Erythroblast (primary cell): Measurements from ENCODE around the gene PCMTD2.

ENCODE experiments used
- GATA1 ChIP-seq: IDR thresholded peaks from 2 replicates; pipeline ENCODE4 v1.6.1; 2011; ENCODE audit warnings: low read depth, mild to moderate bottlenecking, control low read depth, low read length, moderate library complexity
- POLR2A ChIP-seq: IDR thresholded peaks from 2 replicates; pipeline ENCODE4 v1.6.1; 2011; ENCODE audit warnings: mild to moderate bottlenecking, low read length

- TF ChIP-seq POLR2A, result no peak
- TF ChIP-seq GATA1, result no peak
Measured at GRCh38 chr20:64228086-64228653, 27.4 kb upstream of the PCMTD2 start.
